Measurements from ENCODE around the gene PHACTR1. TPM values are rescaled to one million over a fixed set of nuclear protein-coding genes. Genes with fewer than 3 reads are reported as not detected.
A peak's percentile ranks its signal among the peaks of the same experiment; 100 is the strongest.

The PHACTR1 gene
- total and polyA plus RNA-seq, 9 of the 15 experiments (the other 6 are each of a cell fraction or from before 2014, with no cell fraction given): 11.5 to 32.6 (median 22.0) TPM

DNA sequence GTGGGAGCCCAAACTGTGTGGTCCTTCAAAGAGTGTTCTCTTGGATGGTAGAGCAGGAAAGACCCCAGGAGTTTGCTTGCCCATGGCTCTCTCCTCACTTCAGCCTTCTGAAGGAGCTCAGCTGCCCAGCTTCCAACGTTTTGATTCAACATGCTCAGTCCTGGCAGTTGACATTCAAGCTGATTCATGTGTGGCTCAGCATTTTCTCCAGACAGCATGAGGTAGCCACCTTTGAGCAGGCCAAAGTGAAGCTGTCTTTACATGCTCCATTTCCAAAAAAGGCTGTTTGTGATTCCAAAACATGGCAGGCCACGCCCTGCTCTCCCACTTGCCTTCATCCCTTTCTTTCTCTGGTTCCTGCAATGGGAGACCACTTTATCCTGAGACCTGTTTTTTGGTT lies 331.5 kb downstream of the PHACTR1 start:
- ChIA-PET POLR2A (interaction anchor here (0.7 to 1.0 kb wide), 2 partner anchors 32 to 33 kb away, joined by 3 read pairs; no protein-coding TSS in a partner anchor), CTCF (ENCODE audit: low intra/inter-chr PET ratio) (no interaction called here)
- 0% methylated on average over 2 of the region's 2 CpGs for WGBS (ENCODE audit: insufficient coverage, low coverage, missing lambda C conversion rate)
- TF ChIP-seq MAFK (IDR thresholded peaks at IDR 0.05; ENCODE audit: low read length) (peak; percentile 23; the same call in 1 of the 2 replicates), BACH1 (tag; IDR thresholded peaks at IDR 0.05) (peak; percentile 95), SMARCB1 (IDR thresholded peaks at IDR 0.05; ENCODE audit: insufficient read length, low read depth) (no peak), FOSL1 (tag; conservative IDR thresholded peaks at IDR 0.05) (0 out of 2 replicates have a peak, but pooled peaks have one; percentile 28), CSDE1 (IDR thresholded peaks at IDR 0.05) (no peak), FOXJ3 (CRISPR knock-in tag; IDR thresholded peaks at IDR 0.05) (no peak), JUND (IDR thresholded peaks at IDR 0.05; ENCODE audit: borderline replicate concordance, low read depth, low read length) (no peak), JUND (tag; IDR thresholded peaks at IDR 0.05; ENCODE audit: borderline replicate concordance, low read depth, low read length) (0 out of 3 replicates have a peak, but pooled peaks have one; percentile 38), MAFG (tag; conservative IDR thresholded peaks at IDR 0.05) (peak; percentile 64; the same call in 1 of the 2 replicates), ZNF316 (IDR thresholded peaks at IDR 0.05) (peak; percentile 33; the same call in 1 of the 2 replicates)
- TF ChIP-seq, protein P1, sequence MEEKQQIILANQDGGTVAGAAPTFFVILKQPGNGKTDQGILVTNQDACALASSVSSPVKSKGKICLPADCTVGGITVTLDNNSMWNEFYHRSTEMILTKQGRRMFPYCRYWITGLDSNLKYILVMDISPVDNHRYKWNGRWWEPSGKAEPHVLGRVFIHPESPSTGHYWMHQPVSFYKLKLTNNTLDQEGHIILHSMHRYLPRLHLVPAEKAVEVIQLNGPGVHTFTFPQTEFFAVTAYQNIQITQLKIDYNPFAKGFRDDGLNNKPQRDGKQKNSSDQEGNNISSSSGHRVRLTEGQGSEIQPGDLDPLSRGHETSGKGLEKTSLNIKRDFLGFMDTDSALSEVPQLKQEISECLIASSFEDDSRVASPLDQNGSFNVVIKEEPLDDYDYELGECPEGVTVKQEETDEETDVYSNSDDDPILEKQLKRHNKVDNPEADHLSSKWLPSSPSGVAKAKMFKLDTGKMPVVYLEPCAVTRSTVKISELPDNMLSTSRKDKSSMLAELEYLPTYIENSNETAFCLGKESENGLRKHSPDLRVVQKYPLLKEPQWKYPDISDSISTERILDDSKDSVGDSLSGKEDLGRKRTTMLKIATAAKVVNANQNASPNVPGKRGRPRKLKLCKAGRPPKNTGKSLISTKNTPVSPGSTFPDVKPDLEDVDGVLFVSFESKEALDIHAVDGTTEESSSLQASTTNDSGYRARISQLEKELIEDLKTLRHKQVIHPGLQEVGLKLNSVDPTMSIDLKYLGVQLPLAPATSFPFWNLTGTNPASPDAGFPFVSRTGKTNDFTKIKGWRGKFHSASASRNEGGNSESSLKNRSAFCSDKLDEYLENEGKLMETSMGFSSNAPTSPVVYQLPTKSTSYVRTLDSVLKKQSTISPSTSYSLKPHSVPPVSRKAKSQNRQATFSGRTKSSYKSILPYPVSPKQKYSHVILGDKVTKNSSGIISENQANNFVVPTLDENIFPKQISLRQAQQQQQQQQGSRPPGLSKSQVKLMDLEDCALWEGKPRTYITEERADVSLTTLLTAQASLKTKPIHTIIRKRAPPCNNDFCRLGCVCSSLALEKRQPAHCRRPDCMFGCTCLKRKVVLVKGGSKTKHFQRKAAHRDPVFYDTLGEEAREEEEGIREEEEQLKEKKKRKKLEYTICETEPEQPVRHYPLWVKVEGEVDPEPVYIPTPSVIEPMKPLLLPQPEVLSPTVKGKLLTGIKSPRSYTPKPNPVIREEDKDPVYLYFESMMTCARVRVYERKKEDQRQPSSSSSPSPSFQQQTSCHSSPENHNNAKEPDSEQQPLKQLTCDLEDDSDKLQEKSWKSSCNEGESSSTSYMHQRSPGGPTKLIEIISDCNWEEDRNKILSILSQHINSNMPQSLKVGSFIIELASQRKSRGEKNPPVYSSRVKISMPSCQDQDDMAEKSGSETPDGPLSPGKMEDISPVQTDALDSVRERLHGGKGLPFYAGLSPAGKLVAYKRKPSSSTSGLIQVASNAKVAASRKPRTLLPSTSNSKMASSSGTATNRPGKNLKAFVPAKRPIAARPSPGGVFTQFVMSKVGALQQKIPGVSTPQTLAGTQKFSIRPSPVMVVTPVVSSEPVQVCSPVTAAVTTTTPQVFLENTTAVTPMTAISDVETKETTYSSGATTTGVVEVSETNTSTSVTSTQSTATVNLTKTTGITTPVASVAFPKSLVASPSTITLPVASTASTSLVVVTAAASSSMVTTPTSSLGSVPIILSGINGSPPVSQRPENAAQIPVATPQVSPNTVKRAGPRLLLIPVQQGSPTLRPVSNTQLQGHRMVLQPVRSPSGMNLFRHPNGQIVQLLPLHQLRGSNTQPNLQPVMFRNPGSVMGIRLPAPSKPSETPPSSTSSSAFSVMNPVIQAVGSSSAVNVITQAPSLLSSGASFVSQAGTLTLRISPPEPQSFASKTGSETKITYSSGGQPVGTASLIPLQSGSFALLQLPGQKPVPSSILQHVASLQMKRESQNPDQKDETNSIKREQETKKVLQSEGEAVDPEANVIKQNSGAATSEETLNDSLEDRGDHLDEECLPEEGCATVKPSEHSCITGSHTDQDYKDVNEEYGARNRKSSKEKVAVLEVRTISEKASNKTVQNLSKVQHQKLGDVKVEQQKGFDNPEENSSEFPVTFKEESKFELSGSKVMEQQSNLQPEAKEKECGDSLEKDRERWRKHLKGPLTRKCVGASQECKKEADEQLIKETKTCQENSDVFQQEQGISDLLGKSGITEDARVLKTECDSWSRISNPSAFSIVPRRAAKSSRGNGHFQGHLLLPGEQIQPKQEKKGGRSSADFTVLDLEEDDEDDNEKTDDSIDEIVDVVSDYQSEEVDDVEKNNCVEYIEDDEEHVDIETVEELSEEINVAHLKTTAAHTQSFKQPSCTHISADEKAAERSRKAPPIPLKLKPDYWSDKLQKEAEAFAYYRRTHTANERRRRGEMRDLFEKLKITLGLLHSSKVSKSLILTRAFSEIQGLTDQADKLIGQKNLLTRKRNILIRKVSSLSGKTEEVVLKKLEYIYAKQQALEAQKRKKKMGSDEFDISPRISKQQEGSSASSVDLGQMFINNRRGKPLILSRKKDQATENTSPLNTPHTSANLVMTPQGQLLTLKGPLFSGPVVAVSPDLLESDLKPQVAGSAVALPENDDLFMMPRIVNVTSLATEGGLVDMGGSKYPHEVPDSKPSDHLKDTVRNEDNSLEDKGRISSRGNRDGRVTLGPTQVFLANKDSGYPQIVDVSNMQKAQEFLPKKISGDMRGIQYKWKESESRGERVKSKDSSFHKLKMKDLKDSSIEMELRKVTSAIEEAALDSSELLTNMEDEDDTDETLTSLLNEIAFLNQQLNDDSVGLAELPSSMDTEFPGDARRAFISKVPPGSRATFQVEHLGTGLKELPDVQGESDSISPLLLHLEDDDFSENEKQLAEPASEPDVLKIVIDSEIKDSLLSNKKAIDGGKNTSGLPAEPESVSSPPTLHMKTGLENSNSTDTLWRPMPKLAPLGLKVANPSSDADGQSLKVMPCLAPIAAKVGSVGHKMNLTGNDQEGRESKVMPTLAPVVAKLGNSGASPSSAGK (IDR thresholded peaks at IDR 0.05): no peak
- TF ChIP-seq, protein P2, sequence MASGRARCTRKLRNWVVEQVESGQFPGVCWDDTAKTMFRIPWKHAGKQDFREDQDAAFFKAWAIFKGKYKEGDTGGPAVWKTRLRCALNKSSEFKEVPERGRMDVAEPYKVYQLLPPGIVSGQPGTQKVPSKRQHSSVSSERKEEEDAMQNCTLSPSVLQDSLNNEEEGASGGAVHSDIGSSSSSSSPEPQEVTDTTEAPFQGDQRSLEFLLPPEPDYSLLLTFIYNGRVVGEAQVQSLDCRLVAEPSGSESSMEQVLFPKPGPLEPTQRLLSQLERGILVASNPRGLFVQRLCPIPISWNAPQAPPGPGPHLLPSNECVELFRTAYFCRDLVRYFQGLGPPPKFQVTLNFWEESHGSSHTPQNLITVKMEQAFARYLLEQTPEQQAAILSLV (tag; IDR thresholded peaks at IDR 0.05): peak; percentile 36

More for the DNA sequence above, 331.5 kb downstream of the PHACTR1 start:
- H3K9me1 ChIP-seq (ENCODE audit: control insufficient read depth, insufficient read depth, low read length): no peaks in the 10 kb centered on the region
- no peaks in the 10 kb centered on the region for H3K36me3 ChIP-seq (ENCODE audit: control insufficient read depth, insufficient read depth, low read length)
- no peak overlapping the region for H3K9ac ChIP-seq (ENCODE audit: insufficient read depth in 1 of 2, low read depth in 2 of 2, low read length in 2 of 2)
- in situ Hi-C loops (cut with MboI) (no loop called here), intact Hi-C loops (cut with micrococcal nuclease) (no loop called here)
- H3K4me1 ChIP-seq (replicated peaks in 1 of 2; ENCODE audit: control insufficient read depth in 2 of 2, insufficient read depth in 2 of 2, low read length in 2 of 2): no peaks in the 10 kb centered on the region; a peak in 2 of 5 replicates
- DNase-seq (ENCODE audit: extremely low read depth in 1 of 4, low spot score in 3 of 4) (no peak), FAIRE-seq (no peak), ATAC-seq (no peak)
- no peaks in the 10 kb centered on the region for H4K20me1 ChIP-seq (replicated peaks; ENCODE audit: control insufficient read depth, insufficient read depth, low read length)
- no peak overlapping the region for H2AFZ ChIP-seq (ENCODE audit: low read depth, low read length)
- no peaks in the 10 kb centered on the region for H3K27me3 ChIP-seq (ENCODE audit: control insufficient read depth in 2 of 2, insufficient read depth in 2 of 2, low read length in 2 of 2)
- H3K4me3 ChIP-seq: no peak overlapping the region
- H3K27ac ChIP-seq (ENCODE audit: extremely low read depth, low read depth, low read length): no peak overlapping the region
- no peaks in the 10 kb centered on the region for H3K9me3 ChIP-seq (replicated peaks; ENCODE audit: control insufficient read depth, insufficient read depth, low read depth, low read length)
- H3K79me2 ChIP-seq (ENCODE audit: control insufficient read depth, insufficient read depth, low read length): no peaks in the 10 kb centered on the region
- BruUV-seq (replicated peaks): no TSS peak
- H3K4me2 ChIP-seq (ENCODE audit: insufficient read depth, low read length): no peak overlapping the region
